Vagina (tissue), 2 donors: Measurements from ENCODE around the gene UQCR11. TPM values are rescaled to one million over a fixed set of nuclear protein-coding genes. Genes with fewer than 3 reads are reported as not detected.
A peak's percentile ranks its signal among the peaks of the same experiment; 100 is the strongest.

Source experiments
- DNase-seq, 2 donors: peaks; one replicate each; pipeline ENCODE4 v3.0.0-alpha.2; 2017; ENCODE audit errors: extremely low spot score in 2 of 2
- H3K27ac ChIP-seq: fragments of 200-600 bp; sonication (generic); one replicate; pipeline ENCODE4 v1.5.1; 2019
- H3K27me3 ChIP-seq: fragments of 200-600 bp; sonication (generic); one replicate; pipeline ENCODE4 v1.5.1; 2019
- H3K36me3 ChIP-seq, 2 donors: fragments of 200-600 bp; sonication (generic); one replicate each; pipeline ENCODE4 v1.5.1; 2017 to 2019
- H3K4me1 ChIP-seq: fragments of 200-600 bp; sonication (generic); one replicate; pipeline ENCODE4 v1.5.1; 2019
- H3K4me3 ChIP-seq, 2 donors: fragments of 200-600 bp; sonication (generic); 1 replicate in 1 of 2; 2 replicates in 1 of 2; pipeline ENCODE4 v1.5.1; 2016 to 2019
- H3K9me3 ChIP-seq: fragments of 200-600 bp; sonication (generic); one replicate; pipeline ENCODE4 v1.5.1; 2019
- CTCF ChIP-seq, 3 experiments: fragments of 450-650 bp in 2 of 3; fragments of 200-600 bp in 1 of 3; sonication (generic) in 1 of 3; IDR thresholded peaks; one replicate each; pipeline ENCODE4 v1.5.1; 2017 to 2019; ENCODE audit warnings: antibody characterized with exemption in 3 of 3, mild to moderate bottlenecking in 2 of 3, moderate library complexity in 2 of 3
- POLR2A ChIP-seq, 2 donors: fragments of 450-650 bp; IDR thresholded peaks; one replicate each; pipeline ENCODE4 v1.6.1; 2017; ENCODE audit warnings: antibody characterized with exemption in 2 of 2, mild to moderate bottlenecking in 2 of 2, moderate library complexity in 2 of 2
- POLR2AphosphoS5 ChIP-seq, 2 donors: sonication (generic); formaldehyde crosslinking; IDR thresholded peaks; one replicate each; pipeline ENCODE4 v1.9.0; 2017; ENCODE audit warnings: antibody characterized with exemption in 2 of 2, mild to moderate bottlenecking in 2 of 2, low read depth in 1 of 2; ENCODE audit not compliant: insufficient read depth in 1 of 2
- intact Hi-C: fragments of 100-400 bp; cut with DNase I; formaldehyde crosslinking; loops from one replicate; pipeline ENCODE4 v1.15.1; 2023
- total RNA-seq: library from RNA; depleted of rRNA; stranded (reverse); fragments of >200 nt; gene quantifications from one replicate; pipeline ENCODE4 v1.2.3, GENCODE V29; 2016

UQCR11 gene
- total RNA-seq, 1 donor from 2014 or later = 79.8 TPM

DNA sequence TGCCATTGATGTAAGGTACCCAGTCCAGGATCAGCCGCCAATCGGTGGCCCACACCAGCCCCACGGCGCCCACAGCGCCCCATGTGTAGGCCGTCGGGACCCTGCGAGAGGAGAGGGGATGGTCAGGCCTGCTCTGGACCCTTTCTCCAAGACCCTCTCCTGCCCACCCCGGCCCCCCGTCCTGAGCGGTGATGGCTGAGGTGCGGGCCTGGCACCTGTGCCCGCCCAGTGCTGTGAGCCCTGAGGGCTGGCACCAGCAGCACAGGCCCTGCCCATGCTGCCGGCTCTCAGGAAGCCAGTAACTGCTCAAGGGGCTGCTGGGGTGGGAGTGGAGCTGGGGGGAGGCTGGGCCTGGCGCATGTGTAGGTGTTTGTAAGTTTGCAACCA is 5.8 kb downstream of the UQCR11 start:
- Histone ChIP-seq H3K4me1 (peaks cover 26% of the 10 kb centered on the region), H3K27ac (no peak overlapping the region), H3K9me3 (no peaks in the 10 kb centered on the region), H3K36me3 (peaks cover 0 to 49% of the 10 kb centered on the region in 2 donors), H3K27me3 (no peaks in the 10 kb centered on the region), H3K4me3 (no peak overlapping the region)
- no peak for DNase-seq
- intact Hi-C loops = no loop called here
- TF ChIP-seq POLR2AphosphoS5 (IDR thresholded peaks at IDR 0.05; ENCODE audit: insufficient read depth in 1 of 2, low read depth in 1 of 2) (no peak), POLR2A (IDR thresholded peaks at IDR 0.05) (no peak), CTCF (IDR thresholded peaks at IDR 0.05) (no peak)

DNA sequence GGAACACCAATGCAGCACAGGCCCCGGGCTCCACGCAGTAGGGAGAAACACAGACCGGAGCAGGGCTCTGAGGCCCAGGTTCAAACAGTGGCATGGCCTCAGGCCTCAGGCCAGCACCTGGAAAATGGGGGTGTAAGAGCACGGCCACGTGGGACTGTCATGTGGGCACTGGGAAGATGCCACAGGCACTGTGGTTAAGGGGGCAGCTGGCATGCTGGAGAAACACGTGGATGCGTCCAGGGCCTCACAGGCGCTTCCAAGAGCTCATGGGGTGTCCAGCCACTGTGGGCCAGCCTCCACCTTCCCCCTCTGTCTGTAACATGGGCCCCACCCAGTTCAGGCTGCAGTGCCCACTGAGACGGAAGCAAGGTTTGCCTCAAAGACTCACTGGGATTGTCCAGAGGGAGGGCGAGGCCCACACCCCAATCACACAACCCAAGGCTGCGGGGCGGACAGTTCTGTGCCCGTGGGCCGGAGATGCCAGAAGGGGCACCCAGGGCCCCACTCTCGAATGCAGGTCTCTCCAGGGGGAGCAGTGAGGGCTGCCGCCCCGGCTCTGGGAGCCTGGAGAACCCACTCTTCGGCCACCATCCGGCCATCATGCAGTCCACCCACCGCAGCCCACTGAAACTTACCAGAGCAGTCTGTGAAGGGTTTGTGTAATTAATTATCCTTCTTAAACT is 6.3 kb downstream of the UQCR11 start:
- Histone ChIP-seq H3K4me3 (no peak overlapping the region), H3K4me1 (peaks cover 21% of the 10 kb centered on the region)

GRCh38 chr19:1593501-1593772 is 11.8 kb downstream of the UQCR11 start:
- no peaks in the 10 kb centered on the region for H3K27me3 ChIP-seq
- H3K27ac ChIP-seq = peak overlapping the region; percentile 78
- intact Hi-C loops = no loop called here

More for the DNA sequence above, 6.3 kb downstream of the UQCR11 start:
- intact Hi-C loops = no loop called here
- H3K27ac ChIP-seq = no peak overlapping the region
- H3K36me3 ChIP-seq = peaks cover 0 to 49% of the 10 kb centered on the region in 2 donors
- H3K9me3 ChIP-seq = no peaks in the 10 kb centered on the region
- no peaks in the 10 kb centered on the region for H3K27me3 ChIP-seq
- DNase-seq = no peak
- no peak for TF ChIP-seq POLR2AphosphoS5 (IDR thresholded peaks at IDR 0.05; ENCODE audit: insufficient read depth in 1 of 2, low read depth in 1 of 2)
- no peak for TF ChIP-seq POLR2A (IDR thresholded peaks at IDR 0.05)
- no peak for TF ChIP-seq CTCF (IDR thresholded peaks at IDR 0.05)

GRCh38 chr19:1592755-1593500 is 12.3 kb downstream of the UQCR11 start, which contains the start of gene MBD3:
MBD3 (minus strand) TSS chr19:1592865; CDS start chr19:1592631, 234 bp downstream.
- TF ChIP-seq POLR2A (IDR thresholded peaks at IDR 0.05) (peak in 1 of 2 donors; percentile 70), CTCF (IDR thresholded peaks at IDR 0.05) (peak in 1 of 3 experiments; percentile 20), POLR2AphosphoS5 (IDR thresholded peaks at IDR 0.05; ENCODE audit: insufficient read depth in 1 of 2, low read depth in 1 of 2) (peak in 1 of 2 donors; percentile 70)
- Histone ChIP-seq H3K9me3 (no peaks in the 10 kb centered on the region), H3K4me3 (peak within 1 kb of the TSS; percentile 79 to 90), H3K36me3 (peaks cover 0 to 22% of the 10 kb centered on the region in 2 donors), H3K4me1 (peaks cover 38% of the 10 kb centered on the region), H3K27me3 (no peaks in the 10 kb centered on the region), H3K27ac (peak within 1 kb of the TSS; percentile 89)
- intact Hi-C loops = no loop called here
- DNase-seq = no peak

More at GRCh38 chr19:1593501-1593772, 11.8 kb downstream of the UQCR11 start:
- no peak for DNase-seq
- Histone ChIP-seq H3K9me3 (no peaks in the 10 kb centered on the region), H3K4me1 (peaks cover 34% of the 10 kb centered on the region), H3K4me3 (peak overlapping the region; percentile 63 to 90), H3K36me3 (peaks cover 0 to 26% of the 10 kb centered on the region in 2 donors)
- TF ChIP-seq POLR2A (IDR thresholded peaks at IDR 0.05) = no peak
- no peak for TF ChIP-seq CTCF (IDR thresholded peaks at IDR 0.05)
- TF ChIP-seq POLR2AphosphoS5 (IDR thresholded peaks at IDR 0.05; ENCODE audit: insufficient read depth in 1 of 2, low read depth in 1 of 2) = no peak
